DOHH2 (cell line): ENCODE measurements around the gene TCF21.

Source experiments
- H3F3A ChIP-seq: fragments of 200-600 bp; sonication (generic), shearing (Covaris generic); 2 replicates; pipeline ENCODE4 v1.6.0; 2016; ENCODE audit warnings: antibody characterized with exemption, mild to moderate bottlenecking; ENCODE audit not compliant: control insufficient read depth, insufficient read depth
- H3K27ac ChIP-seq: fragments of 200-600 bp; sonication (generic); 2 replicates; pipeline ENCODE4 v1.5.1; 2014; ENCODE audit warnings: low read depth, mild to moderate bottlenecking, low read length, moderate library complexity
- H3K27me3 ChIP-seq: fragments of 200-600 bp; sonication (generic); 2 replicates; pipeline ENCODE4 v1.6.1; 2014; ENCODE audit warnings: mild to moderate bottlenecking, low read length, mixed read lengths; ENCODE audit not compliant: control insufficient read depth
- H3K36me3 ChIP-seq: fragments of 200-600 bp; sonication (generic); 2 replicates; pipeline ENCODE4 v1.6.1; 2014; ENCODE audit warnings: mild to moderate bottlenecking, low read length, moderate library complexity, mixed read lengths; ENCODE audit not compliant: control insufficient read depth
- H3K4me1 ChIP-seq: fragments of 200-600 bp; sonication (generic); 2 replicates; pipeline ENCODE4 v1.6.1; 2014; ENCODE audit warnings: mild to moderate bottlenecking, low read length, mixed read lengths; ENCODE audit not compliant: control insufficient read depth
- H3K4me2 ChIP-seq: fragments of 200-600 bp; sonication (generic); 2 replicates; pipeline ENCODE4 v1.6.0; 2014; ENCODE audit warnings: mild to moderate bottlenecking, low read length, moderate library complexity
- H3K4me3 ChIP-seq: fragments of 200-600 bp; sonication (generic); 2 replicates; pipeline ENCODE4 v1.5.1; 2014; ENCODE audit warnings: mild to moderate bottlenecking, low read length, mixed read lengths
- H3K79me2 ChIP-seq: fragments of 200-600 bp; sonication (generic); 2 replicates; pipeline ENCODE4 v1.6.1; 2014; ENCODE audit warnings: mild to moderate bottlenecking, low read length, mixed read lengths; ENCODE audit not compliant: control insufficient read depth
- H3K9me2 ChIP-seq: fragments of 200-600 bp; sonication (generic); replicated peaks from 2 replicates; pipeline ENCODE4 v1.6.1; 2014; ENCODE audit warnings: mild to moderate bottlenecking, low read length, mixed read lengths; ENCODE audit not compliant: control insufficient read depth
- H3K9me3 ChIP-seq: fragments of 200-600 bp; sonication (generic); 2 replicates; pipeline ENCODE4 v1.6.1; 2014; ENCODE audit warnings: antibody characterized with exemption, low read length, mixed read lengths; ENCODE audit not compliant: control insufficient read depth, insufficient read depth
- H4K20me1 ChIP-seq: fragments of 200-600 bp; sonication (generic); 2 replicates; pipeline ENCODE4 v1.6.0; 2014; ENCODE audit warnings: low read depth, mild to moderate bottlenecking, antibody characterized with exemption, low read length, moderate library complexity; ENCODE audit not compliant: control insufficient read depth, insufficient read depth
- EZH2phosphoT487 ChIP-seq: fragments of 200-600 bp; sonication (generic); IDR thresholded peaks from 2 replicates; pipeline ENCODE4 v1.6.1; 2017; ENCODE audit warnings: borderline replicate concordance, mild to moderate bottlenecking, antibody characterized with exemption, low read length, moderate library complexity, mixed read lengths
- TF ChIP-seq, protein P1 (sequence below): fragments of 200-600 bp; sonication (generic); IDR thresholded peaks from one replicate; pipeline ENCODE4 v1.5.1; 2014; ENCODE audit warnings: antibody characterized with exemption, mild to moderate bottlenecking, low read depth, low read length; ENCODE audit not compliant: poor library complexity, severe bottlenecking

TCF21 gene

DNA sequence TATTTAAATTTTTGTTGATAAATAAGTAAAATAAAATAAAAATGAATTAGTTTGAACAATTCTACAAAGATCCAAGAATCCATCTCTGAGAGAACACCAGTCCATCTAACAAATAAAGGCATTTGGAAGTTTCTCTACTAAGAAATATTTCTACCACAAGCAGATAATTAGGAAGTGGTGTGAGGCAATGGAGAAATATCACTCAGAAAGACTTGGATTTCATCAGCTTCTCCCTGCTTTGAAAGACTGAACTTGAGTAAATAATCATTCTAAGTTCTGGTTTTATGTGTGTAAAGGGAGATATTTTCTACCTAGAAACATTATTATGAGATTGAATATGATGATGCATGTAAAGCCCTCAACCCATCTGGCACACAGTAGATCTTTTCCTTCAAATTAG, 17.8 kb upstream of the TCF21 start:
- no peak overlapping the region for H3K4me2 ChIP-seq
- TF ChIP-seq, protein P1, sequence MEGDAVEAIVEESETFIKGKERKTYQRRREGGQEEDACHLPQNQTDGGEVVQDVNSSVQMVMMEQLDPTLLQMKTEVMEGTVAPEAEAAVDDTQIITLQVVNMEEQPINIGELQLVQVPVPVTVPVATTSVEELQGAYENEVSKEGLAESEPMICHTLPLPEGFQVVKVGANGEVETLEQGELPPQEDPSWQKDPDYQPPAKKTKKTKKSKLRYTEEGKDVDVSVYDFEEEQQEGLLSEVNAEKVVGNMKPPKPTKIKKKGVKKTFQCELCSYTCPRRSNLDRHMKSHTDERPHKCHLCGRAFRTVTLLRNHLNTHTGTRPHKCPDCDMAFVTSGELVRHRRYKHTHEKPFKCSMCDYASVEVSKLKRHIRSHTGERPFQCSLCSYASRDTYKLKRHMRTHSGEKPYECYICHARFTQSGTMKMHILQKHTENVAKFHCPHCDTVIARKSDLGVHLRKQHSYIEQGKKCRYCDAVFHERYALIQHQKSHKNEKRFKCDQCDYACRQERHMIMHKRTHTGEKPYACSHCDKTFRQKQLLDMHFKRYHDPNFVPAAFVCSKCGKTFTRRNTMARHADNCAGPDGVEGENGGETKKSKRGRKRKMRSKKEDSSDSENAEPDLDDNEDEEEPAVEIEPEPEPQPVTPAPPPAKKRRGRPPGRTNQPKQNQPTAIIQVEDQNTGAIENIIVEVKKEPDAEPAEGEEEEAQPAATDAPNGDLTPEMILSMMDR = no peak
- no peak for TF ChIP-seq EZH2phosphoT487

DNA sequence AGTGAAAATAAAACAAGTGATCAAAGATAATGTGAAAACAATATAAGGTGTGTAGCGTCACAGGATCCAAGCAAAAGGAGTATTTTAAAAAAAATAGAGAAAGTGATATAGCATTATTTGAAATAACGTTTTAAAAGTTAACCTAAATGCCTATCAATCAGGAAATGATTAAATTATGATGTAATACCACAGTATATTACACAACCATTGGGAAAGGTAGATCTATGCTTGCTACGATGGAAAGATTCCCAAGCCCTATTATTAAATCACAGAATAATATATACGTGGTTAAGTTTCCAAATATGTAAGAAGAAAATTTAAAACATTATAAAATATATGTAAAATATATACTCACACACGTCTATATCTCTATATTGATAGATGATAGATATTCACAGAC, 15.4 kb upstream of the TCF21 start:
- Histone ChIP-seq H3K79me2 (no peaks in the 10 kb centered on the region), H3K4me1 (no peaks in the 10 kb centered on the region), H3K9me3 (no peaks in the 10 kb centered on the region), H3K27me3 (0 out of 2 replicates have a peak, but pooled peaks cover 3% of the 10 kb centered on the region), H3K9me2 (no peaks in the 10 kb centered on the region), H3K36me3 (no peaks in the 10 kb centered on the region), H3K4me2 (no peak overlapping the region), H3K27ac (no peak overlapping the region), H4K20me1 (no peaks in the 10 kb centered on the region), H3F3A (no peaks in the 10 kb centered on the region), H3K4me3 (no peak overlapping the region)
- TF ChIP-seq EZH2phosphoT487 = no peak
- TF ChIP-seq, protein P1 = no peak

More for the DNA sequence above, 17.8 kb upstream of the TCF21 start:
- H3K79me2 ChIP-seq = no peaks in the 10 kb centered on the region
- H3K27ac ChIP-seq = no peak overlapping the region
- H3K36me3 ChIP-seq = no peaks in the 10 kb centered on the region
- no peaks in the 10 kb centered on the region for H3F3A ChIP-seq
- H3K4me1 ChIP-seq = no peaks in the 10 kb centered on the region
- H3K9me2 ChIP-seq = no peaks in the 10 kb centered on the region
- no peak overlapping the region for H3K4me3 ChIP-seq
- 0 out of 2 replicates have a peak, but pooled peaks cover 3% of the 10 kb centered on the region for H3K27me3 ChIP-seq
- H3K9me3 ChIP-seq = no peaks in the 10 kb centered on the region
- H4K20me1 ChIP-seq = no peaks in the 10 kb centered on the region

DNA sequence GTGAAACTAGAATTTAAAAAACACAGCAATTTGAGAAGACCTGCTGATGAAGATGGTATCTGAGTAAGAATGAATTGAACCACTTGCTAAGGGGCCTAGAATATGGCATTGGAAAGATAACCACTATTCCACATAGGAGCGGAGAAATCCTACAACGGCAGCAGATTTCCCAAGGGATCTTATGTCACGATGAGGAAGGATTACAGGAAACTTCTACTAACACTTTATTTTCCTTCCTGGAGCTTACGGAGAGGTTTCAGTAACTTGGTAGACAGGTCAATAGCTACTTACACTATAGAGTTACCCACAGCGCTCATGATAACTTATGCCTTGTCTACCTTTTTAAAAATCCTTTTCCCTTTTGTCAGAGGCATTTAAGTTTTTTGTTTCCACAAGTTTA, 11.8 kb upstream of the TCF21 start:
- Histone ChIP-seq H3K4me3 (no peak overlapping the region), H3K9me3 (no peaks in the 10 kb centered on the region), H3K27me3 (0 out of 2 replicates have a peak, but pooled peaks cover 3% of the 10 kb centered on the region), H3K4me2 (no peak overlapping the region), H3K9me2 (no peaks in the 10 kb centered on the region), H3K4me1 (no peaks in the 10 kb centered on the region), H3K79me2 (no peaks in the 10 kb centered on the region), H3K36me3 (no peaks in the 10 kb centered on the region), H3F3A (no peaks in the 10 kb centered on the region), H4K20me1 (no peaks in the 10 kb centered on the region), H3K27ac (no peak overlapping the region)
- no peak for TF ChIP-seq EZH2phosphoT487
- TF ChIP-seq, protein P1 = no peak

DNA sequence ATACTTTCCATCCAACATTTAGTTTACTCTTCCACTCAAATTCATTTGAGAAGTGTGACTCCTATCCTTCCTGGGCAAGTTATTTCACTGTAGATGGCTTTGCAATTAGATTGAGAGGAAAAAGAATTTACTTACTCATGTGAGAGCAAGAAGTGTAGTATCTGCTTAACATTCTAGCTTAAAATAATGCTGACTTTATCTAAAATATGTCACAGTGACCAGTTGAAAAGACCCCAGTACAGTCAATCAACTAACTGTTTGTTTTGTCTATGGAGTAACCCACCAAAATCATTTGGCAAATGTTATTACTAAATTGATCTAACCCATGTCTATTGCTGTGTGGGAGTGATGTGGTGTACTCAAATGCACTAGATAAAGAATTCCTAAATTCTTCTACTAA, 8.9 kb upstream of the TCF21 start:
- no peak overlapping the region for H3K4me2 ChIP-seq
- no peaks in the 10 kb centered on the region for H3K9me3 ChIP-seq
- no peaks in the 10 kb centered on the region for H3K27me3 ChIP-seq
- H3K79me2 ChIP-seq = no peaks in the 10 kb centered on the region
- no peaks in the 10 kb centered on the region for H3K4me1 ChIP-seq
- no peak overlapping the region for H3K4me3 ChIP-seq
- no peaks in the 10 kb centered on the region for H4K20me1 ChIP-seq
- no peaks in the 10 kb centered on the region for H3F3A ChIP-seq
- TF ChIP-seq, protein P1 = no peak
- TF ChIP-seq EZH2phosphoT487 = no peak
- H3K9me2 ChIP-seq = no peaks in the 10 kb centered on the region
- no peak overlapping the region for H3K27ac ChIP-seq
- H3K36me3 ChIP-seq = no peaks in the 10 kb centered on the region
